Upper lobe of left lung (tissue), 4 donors: ENCODE measurements around the gene MAP3K14.

Experiments
- POLR2A ChIP-seq, 4 donors: fragments of 450-650 bp; IDR thresholded peaks; one replicate each; pipeline ENCODE4 v1.5.1; 2016 to 2017; ENCODE audit warnings: antibody characterized with exemption in 4 of 4, mild to moderate bottlenecking in 2 of 4
- TF ChIP-seq, protein P1 (sequence below), 6 experiments: fragments of 450-650 bp in 4 of 6; fragments of 200-600 bp in 2 of 6; sonication (generic) in 2 of 6; IDR thresholded peaks; one replicate each; pipeline ENCODE4 v1.5.1; 2016 to 2019; ENCODE audit warnings: antibody characterized with exemption in 6 of 6

DNA sequence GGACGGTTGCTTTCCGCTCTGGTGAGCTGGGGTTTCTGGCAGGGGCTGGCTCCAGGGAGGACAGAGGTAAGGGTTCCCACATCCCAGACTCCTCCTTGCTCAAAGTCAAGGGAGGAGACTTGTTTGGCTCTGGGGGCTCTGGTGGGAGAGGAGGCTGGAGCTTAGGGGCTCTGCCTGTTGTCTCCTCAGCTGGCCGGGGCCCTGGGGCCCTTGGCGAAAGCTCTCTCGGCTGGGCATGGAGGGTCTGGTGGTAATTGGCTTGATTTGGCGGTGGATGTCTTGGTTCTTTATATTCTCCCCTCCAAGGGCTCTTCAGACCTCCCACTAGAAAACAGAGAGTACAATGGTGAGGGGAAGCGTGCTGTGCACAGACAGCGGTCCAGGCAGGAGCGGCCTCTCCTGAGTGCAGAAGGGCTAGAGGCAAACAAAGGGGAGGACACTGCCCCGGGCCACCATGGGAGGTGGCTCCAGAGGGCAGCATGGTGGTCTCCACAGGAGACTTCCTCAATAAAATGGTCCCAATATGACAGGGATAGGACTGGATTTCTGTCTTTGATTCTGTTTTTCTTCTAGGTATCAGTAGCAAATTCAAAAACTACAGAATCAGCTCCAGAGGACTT lies 49.3 kb downstream of the MAP3K14 start:
- no peak for TF ChIP-seq POLR2A (IDR thresholded peaks at IDR 0.05)
- TF ChIP-seq, protein P1, sequence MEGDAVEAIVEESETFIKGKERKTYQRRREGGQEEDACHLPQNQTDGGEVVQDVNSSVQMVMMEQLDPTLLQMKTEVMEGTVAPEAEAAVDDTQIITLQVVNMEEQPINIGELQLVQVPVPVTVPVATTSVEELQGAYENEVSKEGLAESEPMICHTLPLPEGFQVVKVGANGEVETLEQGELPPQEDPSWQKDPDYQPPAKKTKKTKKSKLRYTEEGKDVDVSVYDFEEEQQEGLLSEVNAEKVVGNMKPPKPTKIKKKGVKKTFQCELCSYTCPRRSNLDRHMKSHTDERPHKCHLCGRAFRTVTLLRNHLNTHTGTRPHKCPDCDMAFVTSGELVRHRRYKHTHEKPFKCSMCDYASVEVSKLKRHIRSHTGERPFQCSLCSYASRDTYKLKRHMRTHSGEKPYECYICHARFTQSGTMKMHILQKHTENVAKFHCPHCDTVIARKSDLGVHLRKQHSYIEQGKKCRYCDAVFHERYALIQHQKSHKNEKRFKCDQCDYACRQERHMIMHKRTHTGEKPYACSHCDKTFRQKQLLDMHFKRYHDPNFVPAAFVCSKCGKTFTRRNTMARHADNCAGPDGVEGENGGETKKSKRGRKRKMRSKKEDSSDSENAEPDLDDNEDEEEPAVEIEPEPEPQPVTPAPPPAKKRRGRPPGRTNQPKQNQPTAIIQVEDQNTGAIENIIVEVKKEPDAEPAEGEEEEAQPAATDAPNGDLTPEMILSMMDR (IDR thresholded peaks at IDR 0.05): no peak
